Activated CD4-positive, alpha-beta T cell treated with anti-CD3 and anti-CD28 coated beads, Interleukin-2, Interleukin-4, amounts not matched to agents 100 ng/mL and 50 ng/mL, durations not matched to agents 16 hours and 8 hours (primary cell): ENCODE results near the gene IFNA7.
"Not testable (repeated sequence)": the region's sequence is repeated elsewhere in the genome, so short reads cannot be mapped to it uniquely, and the experiment has no call there.

Source experiments
- DNase-seq: peaks from one replicate; pipeline ENCODE4 v3.0.0-alpha.2; 2020; ENCODE audit warnings: low spot score

The IFNA7 gene

DNA sequence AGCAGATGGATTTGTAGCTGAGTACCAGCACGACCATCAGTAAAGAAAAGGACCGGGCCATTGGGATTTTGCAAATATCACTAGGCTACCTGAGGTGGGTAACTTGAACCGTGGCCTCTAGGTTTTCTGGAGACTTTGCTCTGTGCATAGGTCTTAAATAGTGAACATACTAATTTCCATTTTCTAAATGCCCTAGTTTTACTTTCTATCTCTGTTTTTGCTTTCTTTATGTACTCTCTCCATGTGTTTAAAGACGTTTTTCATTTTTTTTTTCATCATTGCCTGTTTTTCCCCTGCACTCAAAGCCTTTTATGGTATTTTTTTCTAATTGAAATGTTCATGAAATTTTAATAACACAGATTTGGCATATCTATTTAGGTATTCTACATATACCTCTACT lies at the start of gene IFNA7:
IFNA7 (minus strand) TSS at position 101 of the 400 bp plus-strand sequence; CDS start at position 61, 40 bp downstream.
- DNase-seq: not testable (repeated sequence)

DNA sequence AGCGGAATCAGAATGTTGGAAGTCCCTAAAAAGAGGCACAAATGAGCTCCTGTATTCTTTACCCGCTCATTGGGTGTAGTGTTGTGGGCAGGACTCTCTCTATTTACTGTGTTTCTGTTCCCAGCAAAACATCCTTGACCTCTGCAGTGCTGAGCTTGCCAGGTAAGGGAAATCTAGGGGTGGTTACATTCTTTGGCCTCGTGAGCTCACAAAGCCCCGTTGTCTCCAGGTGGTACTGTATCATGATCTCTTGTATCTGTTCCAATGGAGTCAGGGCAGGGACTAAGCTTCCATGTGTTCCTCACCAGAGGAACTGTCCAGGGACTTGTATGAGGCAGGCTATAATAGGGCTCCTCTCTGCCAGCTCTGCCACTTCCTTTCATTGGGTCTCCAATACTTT lies 49.6 kb upstream of the IFNA7 start:
- DNase-seq: no peak

DNA sequence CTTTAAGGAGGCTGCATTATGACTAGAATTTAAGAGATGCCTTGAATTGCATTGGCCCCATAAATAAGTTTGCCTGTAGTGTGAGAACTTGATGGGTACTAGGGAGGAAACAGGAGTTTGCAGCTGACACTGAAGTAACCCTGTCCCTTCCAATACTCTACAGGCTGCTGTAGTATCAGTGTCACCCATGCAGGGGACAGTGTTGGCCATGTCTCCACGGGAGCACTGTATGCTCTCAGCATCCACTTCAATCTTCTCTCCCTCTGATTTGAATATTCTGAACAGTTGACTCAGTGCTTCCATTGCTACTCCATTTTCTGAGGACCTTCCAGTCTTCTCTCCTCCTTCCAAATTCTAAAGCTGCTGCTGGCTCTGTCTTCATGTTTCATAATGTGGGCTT lies 49.2 kb upstream of the IFNA7 start:
- DNase-seq: no peak

DNA sequence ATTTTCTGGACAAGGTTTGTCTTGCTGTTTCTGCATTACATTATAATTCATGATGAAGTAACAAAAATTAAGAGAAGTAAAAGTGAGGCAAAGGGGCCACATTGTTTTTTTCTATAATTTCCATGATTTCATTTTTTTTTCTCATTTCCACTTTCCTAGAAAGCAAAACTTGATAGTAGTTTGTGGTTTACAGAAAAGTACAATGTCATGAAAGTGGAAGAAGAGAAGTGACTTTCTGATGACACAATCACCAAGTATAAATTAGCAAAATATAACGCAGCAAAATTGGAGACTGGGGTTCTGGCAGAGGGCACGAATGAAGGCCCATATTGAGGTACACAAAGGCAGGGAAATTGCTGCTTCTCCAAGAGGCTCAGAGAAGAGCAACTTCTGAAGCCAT lies 42.8 kb upstream of the IFNA7 start:
- no peak for DNase-seq

DNA sequence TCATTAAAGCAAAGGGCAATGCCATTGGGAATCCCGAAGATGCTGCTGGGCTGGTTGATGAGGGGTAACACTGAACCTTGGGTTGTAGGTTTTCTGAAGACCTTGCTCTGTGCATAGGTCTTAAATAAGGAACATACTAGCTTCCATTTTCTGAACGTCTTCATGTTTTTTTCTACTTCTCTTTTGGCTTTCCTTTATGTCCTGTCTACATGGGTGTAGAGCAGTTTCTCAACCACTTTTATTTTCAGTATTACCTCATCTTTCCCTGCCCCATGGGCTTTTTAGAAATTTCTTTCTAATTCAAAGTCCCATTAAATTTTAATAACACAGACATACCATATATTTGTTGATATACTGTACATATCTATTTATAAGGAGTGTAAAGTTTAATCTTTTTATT lies 37.9 kb upstream of the IFNA7 start, which contains the start of gene IFNA14:
IFNA14 (minus strand) TSS at position 95 of the 400 bp plus-strand sequence; CDS start at position 25, 70 bp downstream.
- DNase-seq: no peak

DNA sequence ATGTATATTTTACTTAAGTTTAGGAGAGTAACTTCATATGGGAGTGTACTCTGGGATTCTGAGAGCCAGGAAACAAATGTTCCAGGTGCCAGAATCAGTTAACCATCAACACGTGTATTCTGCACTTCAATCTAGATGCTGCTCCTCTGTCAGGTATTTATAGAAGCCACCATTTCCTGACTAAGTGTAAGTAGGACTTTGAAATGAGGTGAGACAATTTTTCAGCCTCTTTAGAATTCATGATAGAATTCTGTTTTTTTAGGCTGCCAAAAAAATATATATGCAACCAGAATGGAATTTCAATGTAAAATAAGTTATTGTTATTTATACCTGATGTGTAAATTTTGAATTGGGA lies 34.3 kb upstream of the IFNA7 start:
- not testable (repeated sequence) for DNase-seq

DNA sequence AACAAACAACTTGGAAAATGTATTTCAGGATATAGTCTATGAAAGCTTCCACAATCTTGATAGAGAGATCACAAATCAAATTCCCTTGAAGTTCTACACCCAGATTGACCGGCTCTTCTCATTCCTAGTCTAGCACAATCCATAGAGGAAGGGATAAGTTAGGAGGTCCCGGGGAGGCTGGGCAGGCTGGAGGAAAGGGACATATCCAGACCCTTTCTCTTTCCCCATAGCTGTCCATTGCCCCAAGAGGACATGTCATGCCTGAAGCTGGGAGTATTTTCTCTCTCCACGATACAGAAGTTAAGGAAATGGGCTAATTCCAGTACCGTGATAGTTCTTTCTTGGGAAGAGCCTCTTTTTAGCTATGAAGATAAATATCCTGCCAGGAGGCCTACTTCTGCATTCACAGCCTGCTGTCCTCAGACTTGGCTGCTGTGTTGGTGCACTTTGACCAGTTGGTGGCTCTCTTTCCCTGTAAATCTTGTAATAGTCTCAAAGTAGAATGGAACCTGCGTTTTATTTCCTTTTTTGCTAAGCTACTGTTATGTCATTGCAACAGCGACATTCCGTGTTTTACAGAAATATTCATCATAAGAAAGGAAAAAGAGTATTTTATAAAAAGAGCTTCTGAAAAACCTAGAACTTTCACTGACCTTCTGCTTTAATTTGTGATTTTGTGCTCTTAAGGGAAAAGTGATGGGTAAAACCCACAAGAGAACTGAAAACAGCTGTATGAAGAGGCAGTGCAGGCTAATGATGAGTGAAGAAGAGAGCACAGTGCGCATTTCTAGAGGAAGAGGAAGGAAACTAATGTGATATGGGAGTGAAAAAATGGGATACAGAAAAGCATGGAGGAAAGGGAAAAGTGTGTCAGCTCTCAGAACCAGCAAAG lies 33.7 kb upstream of the IFNA7 start:
- peak; percentile 38 for DNase-seq

DNA sequence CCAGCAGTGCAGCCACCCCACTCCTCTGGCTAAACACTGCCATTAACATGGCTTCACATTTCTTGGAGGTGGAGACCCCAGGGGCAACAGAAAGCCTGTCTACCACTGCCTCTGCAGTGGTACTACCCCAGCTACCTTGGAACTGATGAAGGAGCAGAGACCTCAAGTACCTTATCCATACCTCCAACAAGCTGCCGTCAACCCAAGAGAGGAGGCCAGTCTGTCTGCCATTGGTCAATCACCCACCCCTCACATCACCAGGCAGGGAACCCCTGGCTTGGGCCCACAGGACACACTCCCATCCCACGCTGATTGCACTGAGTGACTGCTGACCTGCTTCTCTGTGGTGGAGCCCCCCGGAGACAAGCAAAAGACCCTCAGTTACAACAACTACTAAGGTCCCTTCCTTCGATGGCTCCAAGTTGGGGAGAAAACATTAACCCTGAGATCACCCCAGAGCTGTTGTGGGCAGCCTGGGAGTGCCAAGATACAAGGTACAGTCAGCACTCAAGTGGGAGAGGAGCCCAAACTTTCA lies 32.2 kb upstream of the IFNA7 start:
- DNase-seq: no peak

DNA sequence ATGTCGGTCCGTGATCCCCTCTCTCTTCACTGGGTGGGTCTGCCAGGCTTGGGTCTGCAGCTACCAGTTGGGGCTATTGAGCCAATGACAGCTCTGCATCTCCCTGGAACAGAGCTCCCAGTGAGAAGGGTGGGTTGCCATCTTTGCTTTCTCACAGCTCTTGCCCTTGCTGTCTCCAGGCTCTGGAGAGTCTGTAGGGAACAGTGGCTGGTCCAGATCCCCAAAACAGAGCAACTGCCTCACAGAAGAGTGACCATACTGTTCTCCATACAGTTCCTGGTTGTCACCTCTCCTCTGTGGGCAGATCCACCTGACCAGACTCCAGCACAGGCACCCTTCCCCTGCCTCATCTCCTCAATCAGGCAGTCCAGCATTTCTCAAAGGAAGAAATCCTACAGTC lies 31.3 kb upstream of the IFNA7 start:
- no peak for DNase-seq

DNA sequence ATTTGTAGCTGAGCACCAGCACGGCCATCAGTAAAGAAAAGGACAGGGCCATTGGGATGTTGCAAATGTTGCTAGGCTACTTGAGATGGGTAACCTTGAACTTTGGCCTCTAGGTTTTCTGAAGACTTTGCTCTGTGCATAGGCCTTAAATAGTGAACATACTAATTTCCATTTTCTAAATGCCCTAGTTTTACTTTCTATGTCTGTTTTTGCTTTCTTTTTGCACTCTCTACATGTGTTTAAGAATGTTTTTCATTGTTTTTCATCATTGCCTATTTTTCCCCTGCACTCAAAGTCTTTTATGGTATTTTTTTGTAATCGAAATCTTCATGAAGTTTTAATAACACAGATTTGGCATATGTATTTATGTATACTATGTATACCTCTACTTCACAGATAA lies 26.1 kb upstream of the IFNA7 start, which contains the start of gene IFNA17:
IFNA17 (minus strand) TSS at position 101 of the 400 bp plus-strand sequence; CDS start at position 52, 49 bp downstream.
- no peak for DNase-seq

DNA sequence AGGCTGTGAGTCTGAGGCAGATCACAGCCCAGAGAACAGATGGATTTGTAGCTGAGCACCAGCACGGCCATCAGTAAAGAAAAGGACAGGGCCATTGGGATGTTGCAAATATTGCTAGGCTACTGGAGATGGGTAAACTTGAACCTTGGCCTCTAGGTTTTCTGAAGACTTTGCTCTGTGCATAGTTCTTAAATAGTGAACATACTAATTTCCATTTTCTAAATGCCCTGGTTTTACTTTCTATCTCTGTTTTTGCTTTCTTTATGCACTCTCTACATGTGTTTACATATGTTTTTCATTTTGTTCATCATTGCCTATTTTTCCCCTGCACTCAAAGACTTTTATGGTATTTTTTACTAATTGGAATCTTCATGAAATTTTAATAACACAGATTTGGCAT lies 15.2 kb upstream of the IFNA7 start, which contains the start of gene IFNA16:
IFNA16 (minus strand) TSS at position 101 of the 400 bp plus-strand sequence; CDS start at position 95, 6 bp downstream.
- not testable (repeated sequence) for DNase-seq

DNA sequence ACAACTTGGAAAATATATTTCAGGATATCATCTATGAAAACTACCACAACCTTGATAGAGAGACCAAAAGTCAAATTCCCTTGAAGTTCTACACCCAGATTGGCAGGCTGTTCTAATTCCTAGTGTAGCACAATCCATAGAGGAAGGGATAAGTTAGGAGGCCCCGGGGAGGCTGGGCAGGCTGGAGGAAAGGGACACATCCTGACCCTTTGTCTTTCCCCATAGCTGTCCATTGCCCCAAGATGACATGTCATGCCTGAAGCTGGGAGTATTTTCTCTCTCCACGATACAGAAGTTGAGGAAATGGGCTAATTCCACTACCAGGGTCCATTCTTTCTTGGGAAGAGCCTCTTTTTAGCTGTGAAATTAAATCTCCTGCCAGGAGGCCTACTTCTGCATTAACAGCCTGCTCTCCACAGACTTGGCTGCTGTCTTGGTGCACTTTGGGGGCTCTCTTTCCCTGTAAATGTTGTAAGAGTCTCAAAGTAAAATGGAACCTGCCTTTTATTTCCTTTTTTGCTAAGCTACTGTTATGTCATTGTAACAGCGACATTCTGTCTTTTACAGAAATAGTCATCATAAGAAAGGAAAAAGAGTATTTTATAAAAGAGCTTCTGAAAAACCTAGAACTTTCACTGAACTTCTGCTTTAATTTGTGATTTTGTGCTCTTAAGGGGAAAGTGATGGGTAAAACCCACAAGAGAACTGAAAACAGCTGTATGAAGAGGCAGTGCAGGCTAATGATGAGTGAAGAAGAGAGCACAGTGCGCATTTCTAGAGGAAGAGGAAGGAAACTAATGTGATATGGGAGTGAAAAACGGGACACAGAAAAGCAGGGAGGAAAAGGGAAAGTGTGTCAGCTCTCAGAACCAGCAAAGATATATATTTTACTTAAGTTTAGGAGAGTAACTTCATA lies 11.7 kb upstream of the IFNA7 start:
- DNase-seq: not testable (repeated sequence)

DNA sequence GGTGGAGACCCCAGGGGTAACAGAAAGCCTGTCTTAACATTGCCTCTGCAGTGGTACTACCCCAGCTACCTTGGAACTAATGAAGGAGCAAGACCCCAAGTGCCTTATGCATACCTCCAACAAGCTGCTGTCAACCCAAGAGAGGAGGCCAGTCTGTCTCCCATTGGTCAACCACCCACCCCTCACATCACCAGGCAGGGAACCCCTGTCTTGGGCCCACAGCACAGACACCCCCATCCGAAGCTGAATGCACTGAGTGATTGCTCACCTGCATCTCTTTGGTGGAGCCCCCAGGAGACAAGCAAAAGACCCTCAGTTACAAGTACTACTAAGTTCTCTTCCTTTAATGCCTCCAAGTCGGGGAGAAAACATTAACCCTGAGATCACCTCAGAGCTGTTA lies 10.2 kb upstream of the IFNA7 start:
- DNase-seq: not testable (repeated sequence)

DNA sequence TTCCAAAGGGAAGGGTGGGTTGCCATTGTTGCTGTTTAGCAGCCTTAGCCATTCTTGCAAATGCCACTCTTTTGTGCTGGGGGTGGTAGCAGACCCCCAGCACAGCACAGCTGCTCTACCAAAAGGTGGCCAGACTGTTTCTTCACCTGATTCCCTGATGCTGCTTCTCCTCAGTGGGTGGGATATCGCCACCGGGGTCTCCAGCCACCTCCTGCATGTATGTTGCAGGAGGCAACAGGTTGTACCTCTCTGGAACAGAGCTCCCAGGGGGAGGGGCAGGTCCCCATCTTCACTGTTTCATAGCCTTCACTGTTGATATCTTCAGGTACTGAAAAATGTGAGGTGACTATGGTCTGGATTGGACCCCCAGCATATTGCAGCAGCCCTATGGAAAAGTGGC lies 8.8 kb upstream of the IFNA7 start:
- not testable (repeated sequence) for DNase-seq

DNA sequence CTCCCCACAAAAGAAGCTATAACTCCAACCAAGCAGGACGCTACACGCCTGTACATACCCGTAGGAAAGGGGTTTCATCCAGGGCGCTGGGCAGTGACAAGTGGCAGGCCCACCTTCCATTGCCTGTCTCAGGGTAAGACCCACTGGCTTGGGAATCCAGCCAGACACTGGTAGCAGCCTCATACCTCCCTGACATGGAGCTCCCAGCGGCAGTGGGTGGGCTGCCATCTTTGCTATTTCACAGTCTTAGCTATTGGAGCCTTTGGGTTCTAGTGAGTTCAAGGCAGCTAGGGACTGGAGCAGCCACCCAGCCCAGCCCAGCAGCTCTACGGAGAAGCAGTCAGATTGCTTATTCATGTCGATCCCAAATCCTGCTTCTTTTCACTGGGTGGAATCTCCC lies 8.3 kb upstream of the IFNA7 start:
- no peak for DNase-seq

DNA sequence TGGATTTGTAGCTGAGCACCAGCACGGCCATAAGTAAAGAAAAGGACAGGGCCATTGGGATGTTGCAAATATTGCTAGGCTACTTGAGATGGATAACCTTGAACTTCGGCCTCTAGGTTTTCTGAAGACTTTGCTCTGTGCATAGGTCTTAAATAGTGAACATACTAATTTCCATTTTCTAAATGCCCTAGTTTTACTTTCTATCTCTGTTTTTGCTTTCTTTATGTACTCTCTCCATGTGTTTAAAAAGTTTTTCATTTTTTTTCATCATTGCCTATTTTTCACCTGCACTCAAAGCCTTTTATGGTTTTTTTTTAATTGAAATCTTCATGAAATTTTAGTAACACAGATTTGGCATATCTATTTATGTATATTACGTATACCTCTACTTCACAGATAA lies 5.0 kb upstream of the IFNA7 start, which contains the start of gene IFNA10:
IFNA10 (minus strand) TSS at position 101 of the 400 bp plus-strand sequence; CDS start at position 55, 46 bp downstream.
- not testable (repeated sequence) for DNase-seq

DNA sequence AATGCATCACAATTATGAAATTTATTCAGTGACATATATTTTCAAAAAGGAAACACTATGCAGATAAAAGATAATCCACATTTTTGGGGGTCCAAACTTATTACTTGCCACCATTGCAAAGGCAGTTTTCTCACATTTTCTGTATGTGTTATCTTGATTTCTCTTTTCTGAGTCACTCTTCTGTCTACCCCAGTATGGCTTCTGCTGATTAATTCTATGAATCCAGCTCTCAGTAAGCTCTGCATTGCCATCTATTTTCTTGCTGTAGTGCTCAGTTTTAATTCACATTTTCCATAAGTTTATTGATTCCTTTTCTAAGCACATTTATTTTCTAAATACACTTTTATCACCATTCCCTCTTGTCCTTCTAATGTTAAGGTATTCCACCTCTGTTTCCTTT lies 3.2 kb upstream of the IFNA7 start:
- peak; percentile 27 for DNase-seq

DNA sequence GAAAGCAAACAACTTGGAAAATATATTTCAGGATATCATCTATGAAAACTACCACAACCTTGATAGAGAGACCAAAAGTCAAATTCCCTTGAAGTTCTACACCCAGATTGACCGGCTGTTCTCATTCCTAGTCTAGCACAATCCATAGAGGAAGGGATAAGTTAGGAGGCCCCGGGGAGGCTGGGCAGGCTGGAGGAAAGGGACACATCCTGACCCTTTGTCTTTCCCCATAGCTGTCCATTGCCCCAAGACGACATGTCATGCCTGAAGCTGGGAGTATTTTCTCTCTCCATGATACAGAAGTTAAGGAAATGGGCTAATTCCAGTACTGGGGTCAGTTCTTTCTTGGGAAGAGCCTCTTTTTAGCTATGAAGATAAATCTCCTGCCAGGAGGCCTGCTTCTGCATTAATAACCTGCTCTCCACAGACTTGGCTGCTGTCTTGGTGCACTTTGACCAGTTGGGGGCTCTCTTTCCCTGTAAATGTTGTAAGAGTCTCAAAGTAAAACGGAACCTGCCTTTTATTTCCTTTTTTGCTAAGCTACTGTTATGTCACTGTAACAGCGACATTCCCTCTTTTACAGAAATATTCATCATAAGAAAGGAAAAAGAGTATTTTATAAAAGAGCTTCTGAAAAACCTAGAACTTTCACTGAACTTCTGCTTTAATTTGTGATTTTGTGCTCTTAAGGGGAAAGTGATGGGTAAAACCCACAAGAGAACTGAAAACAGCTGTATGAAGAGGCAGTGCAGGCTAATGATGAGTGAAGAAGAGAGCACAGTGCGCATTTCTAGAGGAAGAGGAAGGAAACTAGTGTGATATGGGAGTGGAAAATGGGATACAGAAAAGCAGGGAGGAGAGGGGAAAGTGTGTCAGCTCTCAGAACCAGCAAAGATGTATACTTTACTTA lies 6.9 kb downstream of the IFNA7 start:
- DNase-seq: peak; percentile 70

DNA sequence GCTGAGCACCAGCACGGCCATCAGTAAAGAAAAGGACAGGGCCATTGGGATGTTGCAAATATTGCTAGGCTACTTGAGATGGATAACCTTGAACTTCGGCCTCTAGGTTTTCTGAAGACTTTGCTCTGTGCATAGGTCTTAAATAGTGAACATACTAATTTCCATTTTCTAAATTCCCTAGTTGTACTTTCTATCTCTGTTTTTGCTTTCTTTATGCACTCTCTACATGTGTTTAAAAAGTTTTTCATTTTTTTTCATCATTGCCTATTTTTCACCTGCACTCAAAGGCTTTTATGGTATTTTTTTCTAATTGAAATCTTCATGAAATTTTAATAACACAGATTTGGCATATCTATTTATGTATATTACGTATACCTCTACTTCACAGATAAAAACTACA lies 14.5 kb downstream of the IFNA7 start, which contains the start of gene IFNA4:
IFNA4 (minus strand) TSS at position 101 of the 400 bp plus-strand sequence; CDS start at position 45, 56 bp downstream.
- DNase-seq: not testable (repeated sequence)

DNA sequence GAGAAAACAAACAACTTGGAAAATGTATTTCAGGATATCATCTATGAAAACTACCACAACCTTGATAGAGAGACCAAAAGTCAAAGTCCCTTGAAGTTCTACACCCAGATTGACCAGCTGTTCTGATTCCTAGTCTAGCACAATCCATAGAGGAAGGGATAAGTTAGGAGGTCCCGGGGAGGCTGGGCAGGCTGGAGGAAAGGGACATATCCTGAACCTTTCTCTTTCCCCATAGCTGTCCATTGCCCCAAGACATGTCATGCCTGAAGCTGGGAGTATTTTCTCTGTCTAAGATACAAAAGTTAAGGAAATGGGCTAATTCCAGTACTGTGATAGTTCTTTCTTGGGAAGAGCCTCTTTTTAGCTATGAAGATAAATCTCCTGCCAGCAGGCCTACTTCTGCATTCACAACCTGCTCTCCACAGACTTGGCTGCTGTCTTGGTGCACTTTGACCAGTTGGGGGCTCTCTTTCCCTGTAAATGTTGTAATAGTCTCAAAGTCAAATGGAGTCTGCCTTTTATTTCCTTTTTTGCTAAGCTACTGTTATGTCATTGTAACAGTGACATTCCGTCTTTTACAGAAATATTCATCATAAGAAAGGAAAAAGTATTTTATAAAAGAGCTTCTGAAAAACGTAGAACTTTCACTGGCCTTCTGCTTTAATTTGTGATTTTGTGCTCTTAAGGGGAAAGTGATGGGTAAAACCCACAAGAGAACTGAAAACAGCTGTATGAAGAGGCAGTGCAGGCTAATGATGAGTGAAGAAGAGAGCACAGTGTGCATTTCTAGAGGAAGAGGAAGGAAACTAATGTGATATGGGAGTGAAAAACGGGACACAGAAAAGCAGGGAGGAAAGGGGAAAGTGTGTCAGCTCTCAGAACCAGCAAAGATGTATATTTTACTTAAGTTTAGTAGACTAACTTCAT lies 18.9 kb downstream of the IFNA7 start:
- DNase-seq: peak; percentile 39
